Central memory CD8-positive, alpha-beta T cell (primary cell): ENCODE measurements around the gene NECAP2.
"Not testable (repeated sequence)": the region's sequence is repeated elsewhere in the genome, so short reads cannot be mapped to it uniquely, and the experiment has no call there.

ENCODE experiments used
- ATAC-seq: fragments of 150-1000 bp; cut with Tn5 transposase; replicated peaks from 2 replicates; pipeline ENCODE4 v1.10.0; 2022; ENCODE audit warnings: mild to moderate bottlenecking, moderate FRiP score, moderate number of reproducible peaks; ENCODE audit not compliant: poor library complexity, severe bottlenecking; ENCODE audit errors: extremely low read depth
- DNase-seq, 2 donors: peaks; one replicate each; pipeline ENCODE4 v3.0.0; 2021; ENCODE audit warnings: low spot score in 2 of 2
- H3K27ac Mint-ChIP-seq: one replicate; pipeline ENCODE4 v1.8.0; 2022; ENCODE audit warnings: low read depth, mild to moderate bottlenecking, moderate library complexity, mixed read lengths
- H3K27me3 Mint-ChIP-seq: one replicate; pipeline ENCODE4 v1.8.0; 2022; ENCODE audit warnings: mixed read lengths
- H3K36me3 Mint-ChIP-seq: one replicate; pipeline ENCODE4 v1.8.0; 2022; ENCODE audit warnings: mild to moderate bottlenecking, moderate library complexity, mixed read lengths; ENCODE audit not compliant: insufficient read depth
- H3K4me1 Mint-ChIP-seq: one replicate; pipeline ENCODE4 v1.8.0; 2022; ENCODE audit warnings: mixed read lengths
- H3K4me3 Mint-ChIP-seq: one replicate; pipeline ENCODE4 v1.8.0; 2022; ENCODE audit warnings: mild to moderate bottlenecking, moderate library complexity, mixed read lengths
- H3K9me3 Mint-ChIP-seq: one replicate; pipeline ENCODE4 v1.8.0; 2022; ENCODE audit warnings: mixed read lengths

Gene NECAP2

DNA sequence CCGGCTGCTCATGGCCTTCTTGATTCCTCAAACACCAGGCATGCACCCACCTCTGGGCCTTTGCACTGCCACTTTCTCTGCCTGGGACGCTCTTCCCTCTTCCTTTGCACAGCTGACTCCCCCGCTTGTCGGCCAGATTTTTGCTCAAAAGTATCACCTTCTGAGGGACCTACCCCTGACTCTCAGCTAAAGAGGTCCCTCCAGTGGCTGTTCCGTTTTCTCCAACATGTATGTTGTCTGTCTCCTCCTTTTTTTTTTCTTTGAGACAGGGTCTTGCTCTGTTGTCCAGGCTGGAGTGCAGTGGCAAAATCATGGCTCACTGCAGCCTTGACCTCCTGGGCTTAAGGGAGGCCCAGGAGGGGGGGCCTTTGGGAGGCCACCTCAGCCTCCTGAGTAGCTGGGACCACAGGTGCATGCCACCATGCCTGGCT lies 57.0 kb downstream of the NECAP2 start:
- not testable (repeated sequence) for ATAC-seq, H3K27me3 Mint-ChIP-seq, DNase-seq, H3K9me3 Mint-ChIP-seq, H3K36me3 Mint-ChIP-seq
- Mint-ChIP-seq H3K27ac (peak overlapping the region; percentile 77), H3K4me3 (peak overlapping the region; percentile 93), H3K4me1 (peaks cover 25% of the 10 kb centered on the region)

DNA sequence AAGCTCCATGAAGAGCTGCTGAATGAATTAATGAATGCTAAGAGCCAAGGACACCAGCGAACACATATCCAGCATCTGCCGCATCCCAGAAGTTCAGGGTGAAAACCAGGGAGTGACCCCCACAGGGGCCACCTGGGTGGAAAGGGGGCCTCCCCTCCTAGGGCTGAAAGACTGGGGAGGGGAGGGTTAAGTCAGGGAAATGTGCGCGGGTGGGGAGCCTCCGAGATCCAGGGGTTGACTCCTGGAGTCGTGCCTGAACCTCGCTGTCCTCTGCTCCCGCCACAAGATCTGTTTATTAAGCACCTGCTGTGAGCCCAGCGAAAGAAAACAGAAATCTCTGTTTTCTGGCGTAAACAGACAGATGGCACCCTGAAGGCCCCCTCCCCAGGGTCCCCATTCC lies 57.5 kb downstream of the NECAP2 start:
- peak overlapping the region; percentile 55 for H3K27ac Mint-ChIP-seq
- not testable (repeated sequence) for H3K27me3 Mint-ChIP-seq, ATAC-seq, DNase-seq, H3K9me3 Mint-ChIP-seq, H3K36me3 Mint-ChIP-seq
- peak overlapping the region; percentile 93 for H3K4me3 Mint-ChIP-seq
- peaks cover 25% of the 10 kb centered on the region for H3K4me1 Mint-ChIP-seq

DNA sequence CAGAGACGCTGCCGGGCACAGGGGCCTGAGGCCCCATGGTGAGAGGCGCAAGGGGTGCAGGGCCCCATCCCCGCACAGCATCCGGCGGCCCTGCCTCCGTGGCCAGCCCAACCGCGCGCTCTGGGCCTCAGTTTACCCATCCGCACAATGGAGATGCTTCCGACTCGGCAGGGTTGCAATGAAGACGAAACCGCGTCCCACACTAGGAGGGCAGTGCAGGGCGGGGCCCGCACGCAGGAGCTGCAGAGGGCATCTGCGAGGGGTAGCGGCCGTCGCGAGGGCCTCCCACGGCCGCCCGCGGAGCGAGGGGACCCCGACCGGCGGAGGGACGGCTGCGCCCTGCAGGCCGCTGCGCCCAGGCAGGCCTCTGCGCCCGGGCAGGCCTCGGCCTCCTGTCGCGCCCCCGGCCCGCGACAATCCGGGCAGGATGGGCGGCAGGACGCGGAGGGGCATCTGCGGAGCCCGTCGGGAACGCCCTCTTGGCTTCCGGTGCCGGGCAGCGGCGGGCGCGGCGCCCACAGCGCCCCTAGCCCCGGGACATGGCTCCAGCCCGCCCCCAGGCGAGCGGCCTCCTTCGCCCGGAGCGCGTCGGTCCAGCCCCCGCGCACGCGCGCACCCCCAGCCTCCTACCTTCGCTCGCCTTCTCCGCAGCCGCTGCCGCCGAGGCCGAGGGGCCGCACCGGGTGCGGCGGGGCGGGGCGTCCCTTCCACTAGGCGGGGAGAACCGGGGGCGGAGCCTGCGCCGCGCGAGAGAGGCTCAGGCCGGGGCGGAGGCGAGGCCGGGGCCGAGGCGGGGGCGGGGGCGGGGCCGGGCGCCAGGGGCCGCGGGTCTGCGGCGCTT lies 58.3 kb downstream of the NECAP2 start:
- Mint-ChIP-seq H3K4me1 (peaks cover 22% of the 10 kb centered on the region), H3K4me3 (peak overlapping the region; percentile 93), H3K27me3 (no peaks in the 10 kb centered on the region), H3K36me3 (peaks cover 8% of the 10 kb centered on the region), H3K9me3 (no peaks in the 10 kb centered on the region), H3K27ac (peak overlapping the region; percentile 55)
- ATAC-seq = peak; percentile 81
- peak; percentile 69 to 72 for DNase-seq

GRCh38 chr1:16500466-16500865 lies 59.9 kb downstream of the NECAP2 start:
- not testable (repeated sequence) for H3K27ac Mint-ChIP-seq, DNase-seq, H3K36me3 Mint-ChIP-seq, H3K27me3 Mint-ChIP-seq, ATAC-seq, H3K9me3 Mint-ChIP-seq
- Mint-ChIP-seq H3K4me3 (peak overlapping the region; percentile 93), H3K4me1 (peaks cover 20% of the 10 kb centered on the region)

DNA sequence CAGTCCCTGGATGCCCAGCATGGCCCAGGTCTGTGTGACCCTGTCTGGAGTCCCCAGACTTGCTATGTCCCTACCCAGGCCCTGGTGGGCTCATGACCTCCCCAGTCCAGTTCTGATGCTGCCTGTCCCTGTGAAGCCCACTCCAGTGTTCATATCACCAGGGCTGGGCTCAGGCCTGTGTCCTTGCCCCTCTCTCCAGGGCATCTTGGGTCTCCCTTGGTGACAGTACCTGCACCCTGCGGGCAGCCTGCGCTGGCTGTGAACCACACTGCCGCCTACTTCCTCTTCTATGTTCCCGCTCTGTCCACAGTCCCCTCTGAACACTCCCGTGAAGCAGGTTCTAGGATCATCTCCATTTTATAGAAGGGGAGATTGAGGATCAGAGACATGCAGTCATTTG lies 60.5 kb downstream of the NECAP2 start:
- not testable (repeated sequence) for DNase-seq, H3K27ac Mint-ChIP-seq, H3K36me3 Mint-ChIP-seq, H3K9me3 Mint-ChIP-seq, ATAC-seq, H3K27me3 Mint-ChIP-seq
- Mint-ChIP-seq H3K4me3 (peak overlapping the region; percentile 23), H3K4me1 (peaks cover 20% of the 10 kb centered on the region)

DNA sequence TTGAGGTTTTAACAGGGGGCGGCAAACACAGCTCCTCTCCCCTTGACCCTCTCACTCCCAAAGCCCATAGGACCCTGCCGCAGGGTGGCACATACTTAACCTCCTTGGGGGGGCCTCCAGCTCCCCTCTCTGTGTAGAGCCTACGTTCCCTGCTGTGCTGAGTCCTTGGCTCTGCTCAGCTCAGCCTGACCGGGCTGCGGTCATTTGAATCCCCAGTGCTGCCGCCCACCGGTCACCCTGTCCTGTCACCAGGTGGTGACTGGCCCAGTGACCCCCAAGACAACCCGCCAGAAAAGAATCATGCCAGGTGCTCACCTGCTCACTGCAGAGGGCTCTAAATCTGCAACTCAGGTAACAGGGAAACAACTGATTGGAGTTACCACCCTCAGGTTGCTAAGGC lies 60.9 kb downstream of the NECAP2 start:
- not testable (repeated sequence) for H3K27ac Mint-ChIP-seq
- H3K4me1 Mint-ChIP-seq = peaks cover 20% of the 10 kb centered on the region

GRCh38 chr1:16503494-16503893 lies 63.0 kb downstream of the NECAP2 start:
- H3K27me3 Mint-ChIP-seq = no peaks in the 10 kb centered on the region
- no peak overlapping the region for H3K27ac Mint-ChIP-seq
- peaks cover 6% of the 10 kb centered on the region for H3K4me1 Mint-ChIP-seq
- no peak for DNase-seq
- H3K4me3 Mint-ChIP-seq = no peak overlapping the region
- H3K36me3 Mint-ChIP-seq = peaks cover 5% of the 10 kb centered on the region
- ATAC-seq = no peak
- no peaks in the 10 kb centered on the region for H3K9me3 Mint-ChIP-seq

More for the DNA sequence above, 60.9 kb downstream of the NECAP2 start:
- H3K27me3 Mint-ChIP-seq, H3K9me3 Mint-ChIP-seq, H3K36me3 Mint-ChIP-seq, DNase-seq, ATAC-seq: not testable (repeated sequence)
- peak overlapping the region; percentile 23 for H3K4me3 Mint-ChIP-seq

- not testable (repeated sequence) for H3K27ac Mint-ChIP-seq, H3K4me1 Mint-ChIP-seq, DNase-seq, H3K4me3 Mint-ChIP-seq, H3K9me3 Mint-ChIP-seq, H3K27me3 Mint-ChIP-seq, ATAC-seq, H3K36me3 Mint-ChIP-seq
Observed at GRCh38 chr1:16505870-16506269, 65.3 kb downstream of the NECAP2 start.

DNA sequence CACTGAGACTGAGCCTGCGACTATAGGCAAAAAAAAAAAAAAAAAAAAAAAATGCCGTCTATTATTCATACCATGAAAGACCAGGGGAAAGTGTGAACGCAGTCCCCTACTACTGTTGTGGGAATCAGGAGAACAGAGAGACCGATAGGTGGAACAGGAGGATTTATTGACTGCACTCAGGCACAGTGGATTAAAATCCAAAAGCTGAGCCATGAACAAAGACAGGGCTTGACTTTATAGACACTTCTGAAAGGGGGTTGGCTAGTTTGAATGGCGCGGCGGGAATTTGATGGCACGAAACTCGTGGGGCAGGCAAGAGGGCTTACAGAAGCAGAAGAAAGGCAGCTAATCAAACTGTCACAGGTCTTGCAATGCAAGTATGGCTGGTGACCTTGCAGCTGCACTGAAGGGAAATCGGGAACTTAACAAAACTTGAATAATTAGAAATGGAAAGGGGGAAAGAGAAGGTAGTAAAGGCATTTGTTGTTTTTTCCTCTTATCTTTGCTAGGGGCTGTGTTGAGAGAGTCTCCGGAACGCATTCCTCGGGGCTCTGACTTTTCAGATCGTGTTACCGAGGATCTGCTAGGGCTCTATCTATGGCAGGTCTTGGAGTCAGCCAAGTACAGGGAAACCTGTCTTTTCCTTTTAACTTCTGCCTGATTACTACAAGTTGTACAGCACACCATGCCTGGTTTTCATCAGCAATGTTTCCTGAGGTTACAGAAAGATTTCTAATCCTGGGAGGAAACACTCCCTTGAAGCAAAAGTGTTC lies 66.0 kb downstream of the NECAP2 start:
- not testable (repeated sequence) for H3K36me3 Mint-ChIP-seq, ATAC-seq, H3K27ac Mint-ChIP-seq, DNase-seq, H3K4me3 Mint-ChIP-seq, H3K27me3 Mint-ChIP-seq, H3K9me3 Mint-ChIP-seq, H3K4me1 Mint-ChIP-seq

DNA sequence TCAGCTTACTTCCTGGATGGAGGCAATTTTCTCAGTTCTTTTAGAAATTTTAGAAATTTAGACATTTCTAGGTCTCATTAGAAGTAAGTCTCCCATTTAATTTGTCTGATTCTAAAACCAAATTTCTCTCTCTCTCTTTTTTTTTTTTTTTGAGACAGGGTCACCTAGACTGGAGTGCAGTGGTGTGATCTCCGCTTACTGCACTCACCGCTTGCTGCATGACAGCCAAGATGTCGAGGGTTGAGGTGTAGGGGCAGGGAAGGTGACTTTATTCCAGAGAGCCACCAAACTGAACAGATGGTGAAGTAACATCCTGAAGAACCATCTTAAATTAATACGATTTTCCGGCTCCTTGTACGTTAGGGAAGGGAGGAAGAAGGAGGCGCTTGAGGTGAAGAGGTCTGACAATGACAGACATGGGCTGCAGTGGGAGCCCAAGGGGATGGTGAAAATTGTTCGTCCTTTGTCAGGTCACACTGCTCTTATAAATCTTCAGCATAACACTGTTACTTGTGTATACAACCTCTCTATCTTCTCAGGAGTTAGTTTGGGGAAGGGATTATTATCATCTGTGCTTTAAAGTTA lies 68.4 kb downstream of the NECAP2 start:
- H3K27me3 Mint-ChIP-seq, H3K9me3 Mint-ChIP-seq, H3K4me1 Mint-ChIP-seq, H3K27ac Mint-ChIP-seq, H3K4me3 Mint-ChIP-seq, DNase-seq, ATAC-seq, H3K36me3 Mint-ChIP-seq: not testable (repeated sequence)
